PFSK-1 (cell line): ENCODE results near the gene DMKN.

Source experiments
- FOXP2 ChIP-seq: optimal IDR thresholded peaks from 2 replicates; pipeline ENCODE3; 2011; ENCODE audit warnings: borderline replicate concordance, control low read depth, inconsistent platforms; ENCODE audit not compliant: insufficient read depth; ENCODE audit errors: extremely low read length, extremely low read depth
- POLR2AphosphoS5 ChIP-seq: IDR thresholded peaks from 2 replicates; pipeline ENCODE4 v1.6.1; 2012; ENCODE audit warnings: low read depth, mild to moderate bottlenecking, control low read depth, low read length, moderate library complexity
- REST ChIP-seq, 2 experiments: IDR thresholded peaks; 2 replicates each; pipeline versions ENCODE4 v1.6.1 to v1.8.0; 2011 to 2012; ENCODE audit warnings: low read depth in 2 of 2, low read length in 2 of 2, control low read depth in 1 of 2, inconsistent platforms in 1 of 2, mild to moderate bottlenecking in 1 of 2, moderate library complexity in 1 of 2; ENCODE audit not compliant: insufficient read depth in 1 of 2
- SIN3A ChIP-seq: IDR thresholded peaks from 2 replicates; pipeline ENCODE4 v1.6.1; 2012; ENCODE audit warnings: mild to moderate bottlenecking, low read length, moderate library complexity, borderline replicate concordance; ENCODE audit not compliant: insufficient read depth
- TAF1 ChIP-seq: IDR thresholded peaks from 2 replicates; pipeline ENCODE4 v1.6.1; 2012; ENCODE audit warnings: low read length, control low read depth, borderline replicate concordance; ENCODE audit not compliant: insufficient read depth

DMKN gene

DNA sequence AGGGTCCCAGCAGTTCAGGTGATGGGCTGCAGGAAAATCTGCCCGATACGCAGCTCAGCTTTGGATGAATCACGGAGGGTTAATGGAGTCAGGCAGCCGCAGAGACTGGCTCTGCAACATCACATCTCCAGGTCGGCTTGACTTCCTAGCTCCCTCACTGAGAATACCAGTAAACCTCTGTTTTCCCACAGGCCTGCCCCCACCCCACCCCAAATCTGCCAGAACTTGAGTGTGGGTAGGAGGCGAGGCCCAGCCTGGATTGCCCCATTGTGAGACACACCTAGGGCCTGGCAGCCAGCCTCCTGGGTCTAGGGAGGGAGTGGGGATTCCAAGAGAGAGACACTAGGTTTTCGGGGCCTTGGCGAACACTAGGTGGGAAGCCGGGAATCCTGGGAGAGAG, 19.5 kb downstream of the DMKN start:
- no peak for TF ChIP-seq POLR2AphosphoS5
- no peak for TF ChIP-seq SIN3A
- no peak for TF ChIP-seq FOXP2
- TF ChIP-seq TAF1, result no peak
- TF ChIP-seq REST (IDR thresholded peaks at IDR 0.05; ENCODE audit: insufficient read depth in 1 of 2, low read depth in 2 of 2, low read length in 2 of 2), result no peak

GRCh38 chr19:35491836-35492360, 21.6 kb downstream of the DMKN start:
- TF ChIP-seq TAF1, result no peak
- TF ChIP-seq REST (IDR thresholded peaks at IDR 0.05; ENCODE audit: insufficient read depth in 1 of 2, low read depth in 2 of 2, low read length in 2 of 2), result no peak
- TF ChIP-seq SIN3A, result no peak
- TF ChIP-seq POLR2AphosphoS5, result no peak
- TF ChIP-seq FOXP2, result no peak

- TF ChIP-seq POLR2AphosphoS5 (no peak), TAF1 (no peak), FOXP2 (no peak), REST (IDR thresholded peaks at IDR 0.05; ENCODE audit: insufficient read depth in 1 of 2, low read depth in 2 of 2, low read length in 2 of 2) (no peak), SIN3A (no peak)
Observed at GRCh38 chr19:35490364-35490763, 23.1 kb downstream of the DMKN start, which contains the start of gene KRTDAP. Gene KRTDAP, minus strand, starts transcription at chr19:35490464. Its CDS starts 22 bp downstream, at chr19:35490442.

GRCh38 chr19:35488677-35489076, 24.8 kb downstream of the DMKN start:
- TF ChIP-seq POLR2AphosphoS5 (no peak), REST (IDR thresholded peaks at IDR 0.05; ENCODE audit: insufficient read depth in 1 of 2, low read depth in 2 of 2, low read length in 2 of 2) (no peak), TAF1 (no peak), SIN3A (no peak), FOXP2 (no peak)

DNA sequence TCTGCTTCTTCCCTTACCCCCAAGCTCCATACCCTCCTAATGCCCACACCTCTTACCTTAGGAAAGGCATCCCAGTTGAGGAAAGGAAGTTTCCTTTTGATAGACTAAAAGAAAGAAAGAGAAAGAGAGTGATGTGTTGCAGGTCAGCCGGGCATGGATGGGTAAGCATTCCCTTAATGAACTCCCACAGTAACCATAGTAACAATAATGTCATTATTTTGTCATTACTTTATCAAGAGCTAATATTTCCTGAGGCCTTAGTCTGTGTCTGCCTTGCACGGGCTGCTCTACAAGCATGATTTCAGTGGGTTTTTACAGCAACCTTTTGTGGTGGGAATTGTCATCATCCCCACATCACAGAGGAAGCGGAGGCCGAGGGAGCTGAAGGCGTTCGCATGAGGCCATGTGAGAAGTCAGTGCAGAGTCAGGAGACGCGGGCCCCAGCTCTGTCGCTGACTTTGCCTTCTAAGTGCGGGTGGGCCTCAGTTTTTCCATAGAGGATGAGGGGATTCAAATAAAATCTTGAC, 25.7 kb downstream of the DMKN start:
- TF ChIP-seq SIN3A, result no peak
- TF ChIP-seq POLR2AphosphoS5, result no peak
- no peak for TF ChIP-seq FOXP2
- no peak for TF ChIP-seq REST (IDR thresholded peaks at IDR 0.05; ENCODE audit: insufficient read depth in 1 of 2, low read depth in 2 of 2, low read length in 2 of 2)
- TF ChIP-seq TAF1, result no peak
